Left lung (tissue), 10 donors: ENCODE measurements around the gene BCL11A. TPM values are rescaled to one million over a fixed set of nuclear protein-coding genes. Genes with fewer than 3 reads are reported as not detected.

Source experiments
- ATAC-seq: fragments of 200-7000 bp; cut with Tn5 transposase; one replicate; pipeline ENCODE4 v1.9.1; 2020; ENCODE audit warnings: moderate library complexity
- DNase-seq, 4 donors: peaks; one replicate each; pipeline ENCODE4 v3.0.0-alpha.2; 2013 to 2020
- H3K27ac ChIP-seq, 2 donors: fragments of 200-600 bp; sonication (generic) in 1 of 2; one replicate each; pipeline versions ENCODE4 v1.5.0 to v1.8.0; 2020 to 2021
- H3K27me3 ChIP-seq, 2 donors: fragments of 200-600 bp; sonication (generic) in 1 of 2; one replicate each; pipeline versions ENCODE4 v1.5.0 to v1.8.0; 2020 to 2021
- H3K36me3 ChIP-seq, 2 donors: fragments of 200-600 bp; sonication (generic) in 1 of 2; one replicate each; pipeline versions ENCODE4 v1.5.0 to v1.8.0; 2020 to 2021
- H3K4me1 ChIP-seq, 2 donors: fragments of 200-600 bp; one replicate each; pipeline ENCODE4 v1.8.0; 2021
- H3K4me3 ChIP-seq, 2 donors: fragments of 200-600 bp; sonication (generic) in 1 of 2; one replicate each; pipeline versions ENCODE4 v1.5.0 to v1.8.0; 2020 to 2021; ENCODE audit warnings: mild to moderate bottlenecking in 1 of 2
- H3K9me3 ChIP-seq, 2 donors: fragments of 200-600 bp; sonication (generic) in 1 of 2; one replicate each; pipeline versions ENCODE4 v1.5.0 to v1.8.0; 2020 to 2021
- CTCF ChIP-seq, 2 donors: fragments of 200-600 bp; sonication (generic) in 1 of 2; IDR thresholded peaks; one replicate each; pipeline versions ENCODE4 v1.5.0 to v1.8.0; 2021; ENCODE audit warnings: antibody characterized with exemption in 2 of 2
- intact Hi-C, 2 donors: fragments of 100-400 bp; cut with DNase I; formaldehyde crosslinking; loops; one replicate each; pipeline versions ENCODE4 v1.11.2 to v1.14.2; 2022
- polyA plus RNA-seq, 6 donors: library from polyadenylated mRNA; unstranded; fragments of 120-200 nt; gene quantifications; one replicate each; pipeline ENCODE4 v1.2.1, GENCODE V29; 2013; ENCODE audit not compliant: insufficient read length in 6 of 6
- total RNA-seq, 2 donors: library from RNA; stranded (reverse); fragmentation: NEBNext Ultra II Directional; extraction: Animal tissue kit (Norgen Biotek cat#: 25700); gene quantifications; one replicate each; pipeline ENCODE4 v1.2.1, GENCODE V29; 2021
- donor health status: DM: no; HTN: yes; CAD: no.
- donor health status: DM: no; HTN: no; CAD: no.

BCL11A gene
- total and polyA plus RNA-seq, 8 donors: 4.0 to 33.5 (median 24.9) TPM

GRCh38 chr2:60535685-60536312, 17.7 kb downstream of the BCL11A start:
- intact Hi-C loops: no loop called here
- Histone ChIP-seq H3K4me3 (no peak overlapping the region), H3K27ac (no peak overlapping the region), H3K27me3 (peaks cover 0 to 30% of the 10 kb centered on the region in 2 donors), H3K9me3 (no peaks in the 10 kb centered on the region), H3K36me3 (no peaks in the 10 kb centered on the region), H3K4me1 (peaks cover 0 to 21% of the 10 kb centered on the region in 2 donors)
- ATAC-seq (no peak), DNase-seq (no peak)
- no peak for TF ChIP-seq CTCF (IDR thresholded peaks at IDR 0.05)

GRCh38 chr2:60534892-60535684, 18.4 kb downstream of the BCL11A start:
- no peak for DNase-seq
- no peaks in the 10 kb centered on the region for H3K36me3 ChIP-seq
- H3K9me3 ChIP-seq: no peaks in the 10 kb centered on the region
- no peak for ATAC-seq
- no peak overlapping the region for H3K27ac ChIP-seq
- no peak overlapping the region for H3K4me3 ChIP-seq
- peaks cover 0 to 36% of the 10 kb centered on the region in 2 donors for H3K27me3 ChIP-seq
- peaks cover 0 to 28% of the 10 kb centered on the region in 2 donors for H3K4me1 ChIP-seq
- no peak for TF ChIP-seq CTCF (IDR thresholded peaks at IDR 0.05)
- intact Hi-C loops: no loop called here

- intact Hi-C loops: no loop called here
- H3K4me3 ChIP-seq: no peak overlapping the region
- no peaks in the 10 kb centered on the region for H3K9me3 ChIP-seq
- no peak for TF ChIP-seq CTCF (IDR thresholded peaks at IDR 0.05)
- DNase-seq (no peak), ATAC-seq (no peak)
- no peaks in the 10 kb centered on the region for H3K36me3 ChIP-seq
- peaks cover 0 to 37% of the 10 kb centered on the region in 2 donors for H3K4me1 ChIP-seq
- no peak overlapping the region for H3K27ac ChIP-seq
- peaks cover 0 to 43% of the 10 kb centered on the region in 2 donors for H3K27me3 ChIP-seq
Measured at GRCh38 chr2:60534052-60534685, 19.3 kb downstream of the BCL11A start.

- DNase-seq (no peak), ATAC-seq (peak; percentile 55)
- Histone ChIP-seq H3K9me3 (no peaks in the 10 kb centered on the region), H3K27me3 (peaks cover 0 to 43% of the 10 kb centered on the region in 2 donors), H3K4me1 (peaks cover 0 to 45% of the 10 kb centered on the region in 2 donors), H3K27ac (no peak overlapping the region), H3K36me3 (no peaks in the 10 kb centered on the region), H3K4me3 (no peak overlapping the region)
- no peak for TF ChIP-seq CTCF (IDR thresholded peaks at IDR 0.05)
- intact Hi-C loops: no loop called here
Measured at GRCh38 chr2:60533101-60534051, 20.1 kb downstream of the BCL11A start.
